ENCODE results near the gene INPP5D.

- TF ChIP-seq, protein P1, sequence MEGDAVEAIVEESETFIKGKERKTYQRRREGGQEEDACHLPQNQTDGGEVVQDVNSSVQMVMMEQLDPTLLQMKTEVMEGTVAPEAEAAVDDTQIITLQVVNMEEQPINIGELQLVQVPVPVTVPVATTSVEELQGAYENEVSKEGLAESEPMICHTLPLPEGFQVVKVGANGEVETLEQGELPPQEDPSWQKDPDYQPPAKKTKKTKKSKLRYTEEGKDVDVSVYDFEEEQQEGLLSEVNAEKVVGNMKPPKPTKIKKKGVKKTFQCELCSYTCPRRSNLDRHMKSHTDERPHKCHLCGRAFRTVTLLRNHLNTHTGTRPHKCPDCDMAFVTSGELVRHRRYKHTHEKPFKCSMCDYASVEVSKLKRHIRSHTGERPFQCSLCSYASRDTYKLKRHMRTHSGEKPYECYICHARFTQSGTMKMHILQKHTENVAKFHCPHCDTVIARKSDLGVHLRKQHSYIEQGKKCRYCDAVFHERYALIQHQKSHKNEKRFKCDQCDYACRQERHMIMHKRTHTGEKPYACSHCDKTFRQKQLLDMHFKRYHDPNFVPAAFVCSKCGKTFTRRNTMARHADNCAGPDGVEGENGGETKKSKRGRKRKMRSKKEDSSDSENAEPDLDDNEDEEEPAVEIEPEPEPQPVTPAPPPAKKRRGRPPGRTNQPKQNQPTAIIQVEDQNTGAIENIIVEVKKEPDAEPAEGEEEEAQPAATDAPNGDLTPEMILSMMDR (IDR thresholded peaks at IDR 0.05) = peak in 1 of 5 experiments; percentile 13
- TF ChIP-seq EP300 (IDR thresholded peaks at IDR 0.05) (no peak), POLR2A (IDR thresholded peaks at IDR 0.05) (no peak)
Measured at GRCh38 chr2:233098618-233099017, 38.5 kb downstream of the INPP5D start.
